ENCODE results near the gene DBF4. TPM values are rescaled to one million over a fixed set of nuclear protein-coding genes. Genes with fewer than 3 reads are reported as not detected.

Gene DBF4
- total and polyA plus RNA-seq, 10 of the 15 experiments (the other 5 are each of a cell fraction or from before 2014, with no cell fraction given) = 29.3 to 89.8 (median 62.4) TPM

- TF ChIP-seq USF2 (IDR thresholded peaks at IDR 0.05; ENCODE audit: borderline replicate concordance, low read depth, low read length) (no peak), IKZF1 (conservative IDR thresholded peaks at IDR 0.05) (no peak), TCF3 (IDR thresholded peaks at IDR 0.05; ENCODE audit: borderline replicate concordance, insufficient read depth, low read depth, low read length) (no peak), ZNF592 (IDR thresholded peaks at IDR 0.05) (no peak), IKZF2 (IDR thresholded peaks at IDR 0.05) (0 out of 4 replicates have a peak, but pooled peaks of 1 of the 2 experiments have one; percentile 6), TCF7 (IDR thresholded peaks at IDR 0.05; ENCODE audit: borderline replicate concordance) (no peak), TAF1 (IDR thresholded peaks at IDR 0.05; ENCODE audit: borderline replicate concordance, low read depth, low read length) (no peak), JUND (IDR thresholded peaks at IDR 0.05; ENCODE audit: low read depth, low read length) (no peak), ZNF207 (IDR thresholded peaks at IDR 0.05; ENCODE audit: borderline replicate concordance) (no peak), CREM (IDR thresholded peaks at IDR 0.05; ENCODE audit: low read depth) (no peak), SMC3 (IDR thresholded peaks at IDR 0.05; ENCODE audit: borderline replicate concordance, low read length) (no peak), FOXM1 (IDR thresholded peaks at IDR 0.05; ENCODE audit: low read depth, low read length) (no peak), MXI1 (IDR thresholded peaks at IDR 0.05; ENCODE audit: low read depth, low read length) (no peak; the same call in 1 of the 2 replicates), ZBTB33 (IDR thresholded peaks at IDR 0.05) (no peak), SIX5 (IDR thresholded peaks at IDR 0.05; ENCODE audit: low read depth, low read length, severe bottlenecking) (no peak), MTA2 (IDR thresholded peaks at IDR 0.05; ENCODE audit: low read depth) (no peak), ESRRA (IDR thresholded peaks at IDR 0.05; ENCODE audit: low read length) (no peak), POU2F2 (IDR thresholded peaks at IDR 0.05; ENCODE audit: borderline replicate concordance, low read depth, low read length) (0 out of 3 replicates have a peak, but pooled peaks have one; percentile 52), RB1 (IDR thresholded peaks at IDR 0.05; ENCODE audit: borderline replicate concordance) (no peak), RUNX3 (IDR thresholded peaks at IDR 0.05; ENCODE audit: low read length) (peak; percentile 12; the same call in 1 of the 2 replicates), POLR2A (IDR thresholded peaks at IDR 0.05; ENCODE audit: low read depth, low read length) (no peak), SUZ12 (IDR thresholded peaks at IDR 0.05; ENCODE audit: unreplicated experiment) (no peak), CEBPB (IDR thresholded peaks at IDR 0.05; ENCODE audit: borderline replicate concordance in 1 of 2, low read depth in 2 of 2, low read length in 2 of 2) (no peak), POLR2AphosphoS2 (IDR thresholded peaks at IDR 0.05; ENCODE audit: low read depth, low read length) (no peak), EED (IDR thresholded peaks at IDR 0.05; ENCODE audit: low read depth) (no peak), ZSCAN29 (IDR thresholded peaks at IDR 0.05) (no peak), CHD1 (IDR thresholded peaks at IDR 0.05; ENCODE audit: low read depth, low read length) (no peak), HDAC6 (IDR thresholded peaks at IDR 0.05; ENCODE audit: unreplicated experiment) (no peak)
Measured at GRCh38 chr7:87876869-87877234, 559 bp downstream of the DBF4 start (continued).

Measured in GM12878 (cell line).